GM08714 (cell line): ENCODE measurements around the gene HIVEP2.

ENCODE experiments used
- H3K4me3 ChIP-seq: fragments of 200-500 bp; sonication (Bioruptor generic); 2 replicates; pipeline ENCODE4 v1.5.1; 2014; ENCODE audit warnings: mild to moderate bottlenecking, low read length, inconsistent platforms
- ZNF274 ChIP-seq: IDR thresholded peaks from 2 replicates; pipeline ENCODE4 v1.6.1; 2012; ENCODE audit warnings: mild to moderate bottlenecking, low read depth, low read length

Gene HIVEP2

DNA sequence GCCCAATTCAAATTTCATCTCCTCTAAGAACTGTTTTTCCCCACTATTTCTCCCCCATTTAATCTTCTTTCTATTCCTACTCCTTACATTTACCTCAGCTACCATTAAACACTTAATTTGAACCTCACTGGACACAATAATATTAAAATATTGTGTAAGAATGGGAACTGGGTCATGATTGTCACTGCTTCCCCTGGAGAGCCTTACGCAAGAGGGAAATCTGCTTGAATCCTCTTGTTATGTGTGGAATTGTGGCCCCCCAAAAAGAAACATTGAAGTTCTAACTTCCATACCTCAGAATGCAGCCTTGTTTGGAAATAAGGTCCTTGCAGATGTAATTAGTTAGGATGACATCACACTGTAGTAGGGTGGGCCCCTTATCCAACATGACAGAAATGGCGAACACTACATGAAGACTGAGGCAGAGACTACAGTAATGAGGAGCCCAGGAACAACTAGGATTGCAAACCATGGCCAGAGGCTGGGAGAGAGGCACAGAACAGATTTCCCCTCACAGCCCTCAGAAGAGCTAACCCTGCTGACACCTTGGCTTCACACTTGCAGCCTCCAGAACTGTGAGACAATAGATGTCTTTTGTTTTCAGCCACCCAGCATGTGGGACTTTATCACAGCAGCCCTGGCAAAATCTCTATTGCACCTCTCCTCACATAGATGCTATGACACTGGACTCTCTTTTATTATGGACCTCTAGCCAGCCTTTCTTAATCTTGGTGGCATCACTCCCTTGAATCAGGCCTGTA lies 29.9 kb downstream of the HIVEP2 start:
- no peak for TF ChIP-seq ZNF274
- H3K4me3 ChIP-seq = no peak overlapping the region

DNA sequence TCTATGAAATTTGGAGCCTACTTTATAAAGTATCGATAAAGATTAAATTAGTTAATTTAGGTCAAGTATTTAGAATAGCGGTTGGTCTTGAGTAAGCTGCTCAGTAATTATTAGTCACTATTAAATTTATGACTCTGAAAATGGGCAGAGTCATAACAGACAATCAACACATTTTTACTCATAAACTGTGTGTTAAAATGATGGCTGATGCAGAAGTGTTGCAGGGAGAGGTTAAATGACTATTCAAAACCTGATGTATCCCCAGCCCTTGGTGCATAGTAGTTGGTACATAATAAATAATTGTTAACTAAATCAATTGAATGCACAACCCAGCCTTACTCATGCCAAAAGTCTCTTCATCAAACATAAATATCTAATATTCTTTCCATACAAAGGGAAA lies 30.6 kb downstream of the HIVEP2 start:
- TF ChIP-seq ZNF274 = no peak
- no peak overlapping the region for H3K4me3 ChIP-seq

DNA sequence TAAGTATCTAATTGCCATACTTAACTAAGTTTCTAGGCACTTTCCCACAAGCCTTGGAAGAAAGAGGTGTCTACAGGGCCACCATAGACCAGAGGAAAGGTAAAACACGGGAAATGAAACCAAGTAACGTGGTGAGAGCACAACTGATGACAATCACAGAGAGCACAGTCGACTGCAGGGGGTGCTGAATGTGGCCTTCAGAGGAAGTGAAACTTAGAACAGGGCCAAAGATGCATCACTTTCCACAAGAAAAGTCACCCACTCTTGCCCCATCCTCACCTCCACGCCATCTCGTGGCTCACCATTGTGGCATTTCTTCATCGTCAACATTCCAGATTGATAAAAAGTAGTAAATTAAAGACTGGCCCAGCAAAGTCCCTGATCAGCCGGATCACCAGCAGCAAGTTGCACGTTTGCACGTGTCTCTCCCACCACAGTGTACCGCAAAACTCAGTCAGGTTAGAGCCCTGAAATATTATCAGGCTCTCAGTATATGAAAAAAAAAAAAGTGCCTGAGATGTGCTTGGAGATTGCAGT lies 31.4 kb downstream of the HIVEP2 start:
- no peak for TF ChIP-seq ZNF274
- H3K4me3 ChIP-seq = peak overlapping the region; percentile 69; the same call in 1 of the 2 replicates

DNA sequence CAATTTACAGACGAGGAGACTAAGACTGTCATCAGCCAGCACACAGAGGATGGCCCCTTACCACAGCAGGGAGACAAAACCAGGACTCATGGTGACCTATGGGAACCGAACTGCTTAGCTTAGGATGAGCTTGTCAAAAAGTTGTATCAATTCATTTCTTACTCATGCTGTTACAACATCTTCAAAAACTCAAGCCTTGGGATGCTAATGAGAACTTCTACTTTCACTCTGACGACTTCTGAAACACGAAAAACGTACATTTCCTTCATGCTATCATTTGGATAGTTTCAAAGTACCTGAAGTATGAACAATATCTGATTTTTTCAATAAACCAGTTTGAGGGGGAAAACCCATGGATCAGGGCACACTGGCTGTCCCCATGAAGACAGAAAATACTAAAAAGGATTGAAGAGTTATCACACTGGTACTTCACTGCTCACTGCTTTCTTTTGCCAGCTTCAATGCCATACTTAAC lies 31.9 kb downstream of the HIVEP2 start:
- TF ChIP-seq ZNF274 = no peak
- peak overlapping the region; percentile 69; the same call in 1 of the 2 replicates for H3K4me3 ChIP-seq

DNA sequence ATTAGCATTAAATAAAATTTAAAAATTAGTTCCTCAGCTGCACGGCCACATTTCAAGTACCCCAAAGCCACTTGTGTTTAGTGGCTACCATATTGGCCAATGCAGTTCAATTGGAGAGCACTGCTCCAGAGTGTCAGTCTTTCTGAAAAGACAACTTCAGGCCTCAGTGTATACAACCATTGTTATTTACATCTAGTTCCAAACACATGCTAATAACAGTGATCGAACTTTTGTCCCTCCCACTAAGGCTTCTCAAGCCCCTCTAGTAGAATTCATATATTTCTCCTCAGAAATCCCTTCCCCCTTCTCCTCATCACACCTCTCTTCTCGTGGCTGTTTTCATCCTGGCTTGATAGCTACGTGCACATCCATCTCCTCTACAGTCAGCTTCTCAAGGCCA lies 32.9 kb downstream of the HIVEP2 start:
- H3K4me3 ChIP-seq = no peak overlapping the region
- TF ChIP-seq ZNF274 = no peak

DNA sequence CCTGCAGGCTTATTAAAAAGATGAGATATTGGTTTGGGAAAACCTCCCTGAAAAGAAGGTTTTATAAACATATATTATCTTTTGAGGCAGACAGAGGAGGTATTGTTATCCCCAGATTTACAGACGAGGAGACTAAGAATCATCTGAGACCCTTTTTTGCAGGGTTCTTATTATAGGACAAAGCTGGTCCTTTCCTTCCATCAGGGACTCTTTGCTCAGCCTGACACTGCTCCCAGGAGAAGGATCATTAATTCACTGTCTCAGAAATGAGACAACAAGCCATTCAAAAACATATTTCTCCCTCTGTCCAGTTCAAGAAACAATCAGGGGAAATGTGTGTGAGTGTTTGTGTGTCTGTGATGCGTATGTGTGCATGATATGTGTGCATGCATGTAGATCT lies 33.5 kb downstream of the HIVEP2 start:
- no peak for TF ChIP-seq ZNF274
- no peak overlapping the region for H3K4me3 ChIP-seq

DNA sequence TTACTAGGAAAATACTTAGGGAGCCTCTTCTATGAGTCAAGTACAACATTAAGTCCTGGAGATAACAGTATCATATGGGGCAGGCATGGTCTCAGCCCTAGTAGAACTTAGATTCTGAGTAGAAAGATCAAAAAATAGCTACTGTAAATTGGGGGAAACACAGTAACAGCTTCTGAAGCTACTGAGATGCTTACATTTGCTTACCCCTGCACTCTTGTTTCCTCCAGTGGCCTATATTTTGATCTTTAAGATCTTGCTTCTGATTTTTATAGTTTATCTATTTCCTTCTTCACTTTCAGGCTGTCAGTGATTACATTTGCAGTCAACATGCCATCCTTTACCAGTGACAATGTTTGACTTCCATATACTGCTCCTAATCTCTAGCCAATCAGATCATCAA lies 35.3 kb downstream of the HIVEP2 start:
- TF ChIP-seq ZNF274 = no peak
- no peak overlapping the region for H3K4me3 ChIP-seq

DNA sequence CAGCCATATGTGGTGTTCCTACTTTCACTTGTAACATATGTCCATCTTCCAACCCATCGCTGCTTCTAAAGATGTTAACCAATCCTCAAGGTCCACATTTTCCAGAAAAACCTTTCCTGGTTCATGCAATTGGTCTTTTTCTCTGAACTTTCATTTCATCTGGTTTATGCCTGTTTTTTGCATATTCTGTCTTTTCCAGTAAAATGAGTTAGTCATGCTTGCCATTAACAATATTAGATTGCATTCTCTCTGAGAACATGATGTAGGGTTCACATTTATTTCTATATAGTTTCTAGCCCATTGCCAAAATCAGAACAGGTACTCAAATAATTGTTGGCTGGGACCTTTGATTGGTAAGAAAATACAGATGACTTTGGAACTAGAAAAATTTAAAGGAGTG lies 36.7 kb downstream of the HIVEP2 start:
- TF ChIP-seq ZNF274 = no peak
- no peak overlapping the region for H3K4me3 ChIP-seq

DNA sequence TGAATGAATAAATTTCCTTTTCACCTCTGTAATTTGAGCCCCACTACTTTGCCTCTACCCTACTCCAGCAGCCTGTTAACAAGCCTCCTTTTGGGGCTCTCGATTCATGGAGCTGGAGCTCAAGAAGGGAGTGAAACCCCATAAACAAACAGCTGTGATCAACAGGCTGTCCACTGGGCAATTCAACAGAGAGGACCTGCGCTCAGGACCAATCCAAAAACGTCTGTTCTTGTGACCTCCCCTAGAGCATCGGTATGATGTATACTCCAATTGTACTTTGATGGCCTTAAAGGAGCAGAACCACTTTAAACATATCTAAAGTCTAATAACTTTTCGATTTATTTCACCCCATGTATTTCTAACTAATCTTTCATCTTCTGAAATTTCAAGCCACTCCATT lies 37.4 kb downstream of the HIVEP2 start:
- peak overlapping the region; percentile 56; the same call in 1 of the 2 replicates for H3K4me3 ChIP-seq

DNA sequence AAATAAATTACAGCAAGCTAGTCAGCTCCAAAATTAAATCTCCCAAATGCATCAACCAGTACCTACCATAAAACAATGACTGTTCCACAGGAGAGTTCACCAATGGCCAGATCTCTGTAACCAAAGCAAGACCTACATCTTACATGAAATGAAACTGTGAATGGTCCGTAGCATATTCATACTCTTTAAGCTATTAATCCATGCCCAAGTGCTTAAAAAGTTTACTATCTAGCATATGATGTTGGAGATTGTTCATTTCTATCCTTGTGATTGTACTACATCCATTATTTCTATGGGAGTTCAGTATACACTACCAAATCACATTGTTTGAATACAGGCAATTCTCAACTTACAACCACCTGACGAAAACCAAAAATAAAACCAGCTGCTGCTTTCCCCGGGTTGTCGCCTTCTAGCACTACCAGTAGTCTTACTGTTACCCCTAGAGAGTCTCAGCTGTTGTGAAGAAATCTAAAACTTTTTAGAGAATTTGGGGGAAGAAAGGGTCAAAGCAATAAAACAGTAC lies 38.0 kb downstream of the HIVEP2 start:
- peak overlapping the region; percentile 56 for H3K4me3 ChIP-seq
- TF ChIP-seq ZNF274 = no peak

More for the DNA sequence above, 37.4 kb downstream of the HIVEP2 start:
- no peak for TF ChIP-seq ZNF274

DNA sequence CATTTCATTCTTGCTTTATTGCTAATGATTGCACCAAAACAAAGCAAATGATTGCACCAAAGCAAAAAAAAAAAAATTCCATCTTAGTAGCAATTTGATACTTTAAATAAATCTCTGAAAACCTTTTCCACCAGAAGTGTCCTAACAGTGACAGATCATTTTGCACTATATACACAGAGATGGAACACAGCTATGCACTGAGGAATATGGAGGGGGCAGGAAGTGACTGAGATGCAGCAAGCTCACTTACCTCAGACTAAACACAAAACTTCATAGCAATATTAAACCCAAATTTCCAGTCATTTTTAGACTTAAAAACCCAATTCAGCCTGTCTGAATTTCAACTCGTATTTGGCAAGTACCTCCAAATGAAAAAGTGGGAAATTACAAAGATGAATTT lies 41.2 kb downstream of the HIVEP2 start:
- TF ChIP-seq ZNF274 = no peak
- no peak overlapping the region for H3K4me3 ChIP-seq

DNA sequence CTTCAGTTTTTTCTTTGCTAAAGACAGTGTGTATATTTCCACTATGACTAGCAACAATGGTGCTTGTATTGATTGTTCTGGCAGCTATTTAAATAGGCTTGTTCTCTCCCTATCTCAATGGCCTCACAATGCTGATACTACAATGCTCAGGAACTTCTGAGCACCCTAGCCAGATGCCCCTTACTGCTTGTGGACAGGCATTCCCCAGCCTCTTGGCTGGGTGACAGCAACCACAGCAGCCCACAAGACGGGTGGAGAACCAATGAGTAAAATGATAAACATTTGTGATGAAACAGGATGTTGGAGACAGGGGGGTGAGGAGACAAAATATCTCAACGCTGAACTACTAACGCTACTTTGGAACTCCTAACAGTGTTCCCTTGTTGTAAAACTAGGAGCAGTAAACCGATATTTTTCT lies 42.3 kb downstream of the HIVEP2 start:
- H3K4me3 ChIP-seq = peak overlapping the region; percentile 22; the same call in 1 of the 2 replicates
- no peak for TF ChIP-seq ZNF274

DNA sequence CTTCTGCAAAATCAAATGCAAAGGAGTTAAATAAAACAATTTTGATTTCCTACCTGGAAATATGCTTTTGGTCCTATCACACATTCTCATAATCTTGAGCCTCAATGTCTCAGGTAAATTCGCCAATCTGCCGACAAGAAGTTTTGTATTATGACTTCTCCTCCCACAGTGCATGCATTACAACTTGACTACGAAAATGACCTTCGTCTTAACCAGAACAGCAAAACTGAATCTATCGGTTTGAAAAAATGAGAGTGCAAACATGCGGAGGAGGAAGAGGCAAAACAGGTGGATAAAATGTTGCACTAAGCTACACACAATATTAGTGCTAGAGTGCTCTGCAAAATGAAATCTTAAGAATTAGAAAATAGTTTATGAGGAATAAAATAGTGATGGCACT lies 43.4 kb downstream of the HIVEP2 start:
- H3K4me3 ChIP-seq = no peak overlapping the region
- TF ChIP-seq ZNF274 = no peak

DNA sequence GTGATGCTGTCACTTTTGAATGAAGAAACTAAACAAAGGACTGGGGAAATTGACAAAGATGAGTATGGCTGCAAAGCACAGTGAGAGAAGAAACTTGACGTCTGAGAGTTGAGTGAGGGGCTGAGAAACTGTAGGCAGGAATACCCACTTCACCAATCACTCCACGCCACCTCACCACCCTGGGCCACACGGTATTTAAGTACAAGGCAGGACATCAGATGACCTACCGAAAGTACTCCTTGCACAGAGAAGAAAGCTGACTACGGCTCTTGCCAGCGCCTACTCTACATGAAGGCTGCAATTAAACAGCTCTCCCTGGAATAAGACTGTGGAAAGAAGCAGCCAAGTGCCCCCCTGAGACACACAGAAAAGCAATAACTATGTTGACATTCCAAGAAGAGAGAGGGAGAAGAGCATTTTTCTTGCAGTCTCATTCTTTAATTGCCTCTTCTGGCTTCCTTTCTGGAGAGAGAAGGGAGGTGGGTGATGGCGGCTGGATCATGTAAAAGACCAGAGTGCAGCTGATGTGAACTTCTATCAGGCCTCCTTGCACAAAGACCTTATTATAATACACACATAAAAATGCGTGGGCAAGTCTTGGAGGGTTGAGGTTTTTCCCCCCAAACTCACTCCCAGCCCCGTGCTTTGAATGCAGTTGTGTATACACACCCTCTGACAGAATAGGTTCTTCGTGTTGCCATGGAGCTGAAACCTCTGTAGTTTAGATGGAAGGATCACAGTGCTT lies 44.6 kb downstream of the HIVEP2 start:
- H3K4me3 ChIP-seq = no peak overlapping the region
- TF ChIP-seq ZNF274 = no peak
